Activated CD8-positive, alpha-beta memory T cell treated with anti-CD3 and anti-CD28 coated beads, Interleukin-2, amount 50 U/mL, for 24 hours (primary cell): Measurements from ENCODE around the gene HOXB6.
A peak's percentile ranks its signal among the peaks of the same experiment; 100 is the strongest.

Experiments
- DNase-seq: peaks from one replicate; pipeline ENCODE4 v3.0.0-alpha.2; 2020; ENCODE audit errors: extremely low read depth

HOXB6 gene

DNA sequence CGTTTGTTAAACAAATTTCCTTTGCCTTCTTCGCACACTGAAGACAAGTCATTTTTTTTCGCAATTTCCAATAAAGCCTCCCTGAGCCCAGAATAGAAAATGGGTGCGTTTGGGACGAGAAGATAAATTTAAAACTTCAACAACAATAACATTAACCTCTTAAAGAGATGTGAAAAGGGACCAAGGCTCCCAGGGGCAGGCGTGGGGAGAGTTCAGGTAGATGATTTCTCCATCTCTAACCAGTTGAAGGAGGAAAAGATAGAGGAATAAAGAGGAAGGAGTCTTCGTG, 25.4 kb downstream of the HOXB6 start:
- DNase-seq, result no peak

DNA sequence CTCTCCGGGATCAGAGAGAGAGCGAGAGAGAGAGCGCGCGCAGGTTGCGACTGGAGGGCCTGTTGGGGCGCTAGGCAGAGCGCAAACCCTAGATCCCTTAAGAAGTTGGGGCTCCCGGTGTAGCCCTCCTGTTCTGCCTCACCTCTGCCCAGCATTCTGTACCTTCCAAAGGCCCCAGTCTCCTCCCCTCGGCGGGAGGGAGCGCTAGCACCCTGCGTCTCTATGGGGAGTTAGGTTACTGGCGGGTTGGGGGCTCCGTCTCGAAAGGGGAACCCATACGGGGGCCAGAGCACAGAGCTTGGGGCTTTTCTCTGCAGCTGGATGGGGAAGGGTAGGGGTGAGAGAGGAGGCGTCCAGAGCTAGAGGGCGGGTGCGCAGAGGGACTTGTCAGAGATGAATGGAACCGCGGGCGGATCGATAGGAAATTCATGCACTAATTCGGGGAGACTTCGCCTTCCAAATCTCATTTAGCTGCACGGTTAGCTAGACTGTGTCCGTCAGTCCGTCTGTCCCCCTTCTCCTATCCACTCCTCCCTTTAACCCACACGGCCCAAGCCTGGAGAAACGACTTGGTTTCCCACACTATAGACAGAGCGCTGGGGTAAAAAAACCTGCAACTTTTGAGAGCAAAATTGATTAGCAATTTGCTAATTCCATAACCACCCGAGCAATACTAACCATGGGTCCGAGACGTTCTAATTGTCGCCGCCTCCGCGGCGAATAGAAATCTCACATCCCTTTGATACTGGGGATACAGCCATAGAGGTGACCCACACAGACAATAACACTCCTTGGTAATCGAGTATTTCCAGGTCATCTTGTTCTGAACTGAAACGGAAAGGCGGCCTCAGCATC, 25.9 kb downstream of the HOXB6 start:
- no peak for DNase-seq

DNA sequence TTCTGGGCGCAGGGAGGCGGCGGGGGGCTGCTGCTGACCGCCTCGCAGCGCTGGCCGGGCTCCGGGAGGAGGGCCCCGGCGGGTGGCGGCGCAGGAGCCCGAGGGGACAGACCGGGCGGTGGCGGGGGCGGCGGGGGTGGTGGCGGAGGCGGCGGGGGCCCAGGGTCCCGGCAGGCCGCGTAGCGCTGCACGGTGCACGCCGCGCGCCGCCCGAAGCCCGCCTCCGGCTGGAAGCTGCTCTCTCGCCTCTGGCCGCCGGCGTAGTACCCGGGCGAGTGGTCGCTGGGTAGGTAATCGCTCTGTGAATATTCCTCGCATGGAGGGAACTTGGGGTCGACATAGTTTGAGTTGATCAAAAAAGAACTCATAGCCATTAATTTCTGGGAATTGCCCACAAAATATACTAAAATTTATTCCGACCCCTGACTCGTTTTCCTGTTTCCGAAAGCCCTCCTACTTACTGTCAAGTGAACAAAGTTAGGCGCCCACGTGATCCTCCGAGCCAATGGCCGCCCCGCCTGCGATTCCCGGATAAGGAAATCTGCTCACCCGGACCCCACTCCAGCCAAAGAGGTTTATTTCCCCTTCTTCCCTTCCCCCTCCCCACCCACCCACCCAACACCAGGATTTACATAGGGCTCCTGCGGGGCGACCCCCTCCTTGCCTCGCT, 26.7 kb downstream of the HOXB6 start, which contains the start of gene HOXB4:
Gene HOXB4, minus strand, starts transcription at position 405 of the 670 bp plus-strand sequence. Its CDS starts 31 bp downstream, at position 374.
- DNase-seq, result peak; percentile 38

DNA sequence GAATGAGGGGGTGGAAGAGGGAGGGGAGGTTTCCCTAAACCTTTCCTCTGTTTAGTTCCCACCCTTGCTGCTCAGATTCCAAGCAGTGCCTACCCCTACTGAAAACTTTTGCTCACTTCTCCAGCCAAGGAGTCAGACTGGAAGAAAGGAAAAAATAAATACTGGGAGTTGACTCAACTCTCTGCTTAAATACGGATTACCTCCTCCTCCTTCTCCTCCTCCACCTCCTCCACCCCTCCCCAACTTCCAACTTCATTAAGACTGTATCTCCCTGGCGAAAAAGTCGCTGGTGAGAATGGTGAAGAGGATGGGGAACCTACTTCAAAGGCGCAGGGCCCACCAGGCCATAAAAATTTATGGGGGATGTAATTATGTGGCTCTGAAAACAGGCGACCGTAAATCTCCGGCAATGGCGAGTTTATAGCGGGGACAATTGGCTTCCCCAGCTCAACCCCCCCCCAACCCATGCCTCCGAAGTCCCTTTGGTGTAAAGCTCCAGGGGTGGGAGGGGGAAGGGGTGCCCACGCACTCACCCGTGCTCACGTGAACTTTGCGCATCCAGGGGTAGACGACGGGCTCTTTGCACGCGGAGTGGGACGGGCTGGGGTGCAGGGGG, 27.3 kb downstream of the HOXB6 start:
- no peak for DNase-seq

DNA sequence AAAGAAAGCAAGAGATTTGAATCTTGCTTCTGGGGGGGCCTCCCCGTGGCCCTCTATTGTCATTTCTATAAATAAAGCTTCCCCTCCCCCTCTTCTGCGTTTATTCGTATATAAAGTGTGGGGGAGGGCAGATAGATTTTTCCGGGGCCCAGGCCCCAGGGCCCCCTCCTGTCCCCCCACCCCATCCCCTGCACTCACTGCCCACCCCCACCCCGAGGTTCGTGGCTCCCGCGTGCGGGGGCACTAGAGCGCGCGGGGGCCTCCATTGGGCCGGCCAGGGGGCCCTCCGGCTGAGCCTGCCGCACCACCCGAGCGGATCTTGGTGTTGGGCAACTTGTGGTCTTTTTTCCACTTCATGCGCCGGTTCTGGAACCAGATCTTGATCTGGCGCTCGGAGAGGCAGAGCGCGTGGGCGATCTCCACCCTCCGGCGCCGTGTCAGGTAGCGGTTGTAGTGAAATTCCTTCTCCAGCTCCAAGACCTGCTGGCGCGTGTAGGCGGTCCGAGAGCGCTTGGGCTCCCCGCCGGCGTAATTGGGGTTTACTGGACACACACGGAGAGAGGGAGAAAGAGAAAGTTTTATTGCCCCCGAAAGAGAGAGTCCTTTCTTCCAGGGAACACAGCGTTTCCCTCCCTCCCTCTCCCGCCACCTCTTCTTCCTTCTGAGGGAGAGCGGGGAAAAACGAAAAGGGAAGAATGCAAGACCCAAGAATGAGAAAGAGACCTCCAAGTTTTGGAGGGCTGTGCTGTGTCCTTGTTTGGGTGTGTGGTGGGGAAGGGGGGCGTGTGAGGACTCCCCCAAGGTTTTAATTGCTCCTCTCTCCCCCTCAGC, 28.1 kb downstream of the HOXB6 start:
- DNase-seq, result no peak

DNA sequence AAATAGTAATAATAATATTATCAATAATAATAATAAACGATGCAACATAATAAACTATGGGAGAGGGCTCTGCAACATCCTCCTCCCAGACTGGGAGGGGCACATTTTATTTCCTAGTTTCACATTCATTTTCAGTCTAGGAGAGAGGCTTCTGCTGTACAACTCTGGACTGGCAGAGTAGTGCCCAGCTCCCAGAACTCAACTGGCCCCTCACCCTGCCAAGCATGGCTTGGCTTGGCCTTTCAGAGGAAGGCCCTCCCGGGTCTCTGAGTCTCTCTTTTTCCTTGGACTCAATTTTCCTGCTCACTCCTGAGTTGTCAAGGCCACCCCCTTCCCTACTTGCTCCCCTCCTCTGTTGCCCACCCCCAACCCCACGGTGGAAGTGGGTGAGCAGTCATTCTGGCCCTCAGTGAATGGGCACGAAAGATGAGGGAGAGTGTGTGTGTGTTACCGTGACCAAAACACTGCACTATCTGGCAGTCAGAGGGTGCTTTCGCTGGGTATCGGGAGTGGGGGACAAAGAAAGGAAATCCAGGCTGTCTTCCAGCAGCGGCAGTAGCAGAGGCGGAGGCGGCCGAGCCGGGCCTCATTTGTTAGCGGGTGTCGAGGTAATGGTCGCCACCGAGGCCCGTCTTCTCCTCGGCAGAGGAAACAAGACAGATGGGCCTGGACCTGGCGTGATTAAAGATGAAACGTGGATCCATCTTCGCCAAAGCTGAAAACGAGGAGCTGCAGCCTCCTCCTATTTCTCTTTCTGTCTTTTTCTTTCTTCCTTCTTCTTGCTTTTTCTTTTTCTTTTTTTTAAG, 28.9 kb downstream of the HOXB6 start:
- no peak for DNase-seq

DNA sequence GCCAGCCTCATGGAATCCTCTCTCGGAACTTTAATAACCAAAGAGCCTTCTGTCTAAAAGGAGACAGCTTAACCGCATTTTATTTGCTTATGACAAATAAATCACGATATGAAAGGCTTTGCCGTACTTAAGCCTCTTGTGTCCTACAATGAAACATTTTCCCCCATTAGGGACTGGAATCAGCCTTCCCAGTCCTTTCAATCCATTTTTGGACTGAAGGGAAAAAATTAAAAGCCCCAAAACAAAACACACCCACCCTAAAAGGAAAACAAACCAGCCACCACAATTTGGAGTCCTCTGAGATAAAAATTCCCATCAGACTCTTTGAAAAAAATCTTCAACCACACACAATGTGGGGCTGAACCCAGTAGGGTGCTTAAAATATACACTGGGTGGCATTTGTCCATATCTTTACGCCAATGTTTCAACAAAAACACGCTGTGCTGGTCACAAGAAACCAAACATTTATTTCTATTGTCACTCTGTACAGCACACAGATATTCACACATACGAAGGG, 29.7 kb downstream of the HOXB6 start:
- no peak for DNase-seq

DNA sequence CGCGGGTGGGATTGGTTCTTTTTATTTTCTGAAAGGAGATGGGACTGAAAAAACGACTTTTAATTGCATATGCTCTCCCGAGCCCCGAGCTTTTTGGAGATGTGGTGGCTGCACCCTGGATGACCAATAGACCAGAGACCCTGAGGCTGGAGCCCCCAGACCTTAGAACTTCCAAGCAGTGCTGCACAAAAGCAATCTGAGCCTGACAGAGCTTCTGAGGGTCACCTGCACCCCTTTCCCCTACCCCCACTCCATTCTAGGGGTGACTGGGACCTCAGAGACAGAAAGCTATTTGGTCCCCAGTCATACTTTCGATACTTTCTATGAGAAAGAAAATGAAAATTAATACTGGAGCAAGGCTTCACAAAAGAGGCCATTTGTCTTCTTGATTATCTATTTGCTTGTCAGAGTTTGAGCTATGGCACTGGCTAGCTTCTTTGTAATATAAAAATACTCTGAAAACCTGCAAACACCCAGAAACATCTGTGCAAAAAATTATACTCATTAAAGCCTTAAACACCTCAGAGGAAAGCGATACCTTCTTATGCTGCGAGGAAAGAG, 30.2 kb downstream of the HOXB6 start:
- DNase-seq, result no peak

DNA sequence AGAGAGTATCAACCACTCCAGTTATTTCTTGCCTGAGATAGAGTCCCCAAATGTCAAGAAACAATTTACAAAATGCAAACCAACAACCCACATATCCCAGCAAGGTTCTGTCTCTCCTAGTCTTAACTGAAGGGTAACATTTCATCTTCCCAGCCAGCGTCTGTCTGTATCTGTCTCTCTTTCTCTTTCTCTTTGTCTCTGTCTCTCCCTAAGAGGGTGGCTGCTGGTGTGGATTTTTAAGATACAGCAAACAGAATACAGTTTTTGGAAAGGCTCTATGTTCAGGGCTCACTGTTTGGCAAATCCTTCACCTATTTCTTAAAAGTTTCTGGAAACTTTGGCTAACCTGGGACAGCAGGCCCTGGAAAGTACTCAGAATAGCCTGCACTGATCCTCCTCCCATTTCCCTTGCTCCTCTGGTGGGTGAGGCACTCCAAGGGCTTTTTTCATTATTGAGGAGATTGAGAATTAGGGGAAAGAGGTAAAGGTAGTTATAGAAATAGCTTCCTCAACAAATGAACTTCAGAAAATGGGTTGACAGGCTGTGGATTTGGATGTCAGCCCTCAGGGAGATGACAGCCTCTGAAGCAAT, 32.9 kb downstream of the HOXB6 start:
- DNase-seq, result no peak

DNA sequence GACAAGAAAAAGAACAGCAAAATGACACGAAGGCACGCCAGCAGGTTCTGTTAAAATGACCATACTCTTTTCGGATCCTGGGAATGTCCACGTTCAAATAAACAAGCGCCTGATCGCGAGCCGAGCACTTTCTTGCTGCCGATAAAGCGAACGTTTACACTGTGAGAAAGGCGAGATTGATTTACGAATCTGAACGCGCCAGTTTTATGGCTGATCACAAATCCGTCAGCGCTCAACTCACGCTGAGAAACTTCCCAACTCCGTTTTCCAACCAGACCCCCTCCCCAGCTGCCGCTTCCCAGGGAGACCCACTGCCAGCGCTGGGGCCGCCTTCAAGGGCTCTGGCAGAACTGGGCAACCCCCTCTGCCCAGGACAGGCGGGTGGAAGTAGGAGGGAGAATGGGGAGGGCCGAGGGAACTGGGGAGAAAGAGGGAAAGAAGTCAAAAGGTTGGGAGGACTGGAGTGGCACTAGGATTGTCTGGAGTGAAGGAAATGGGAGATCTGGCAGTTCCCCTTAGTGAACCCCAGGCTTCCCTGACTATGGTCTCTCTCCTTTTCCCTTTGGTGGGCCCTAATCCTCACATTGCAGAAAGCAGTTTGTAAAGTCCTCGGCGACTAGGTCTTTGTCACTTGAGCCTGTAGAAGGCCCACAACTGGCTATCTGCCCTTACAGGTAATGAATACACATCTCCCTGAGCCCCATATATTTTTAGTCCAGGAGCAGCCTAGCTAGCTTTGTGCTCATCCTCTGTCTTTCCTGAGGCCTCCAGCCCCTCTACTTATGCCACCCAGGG, 33.6 kb downstream of the HOXB6 start:
- no peak for DNase-seq

DNA sequence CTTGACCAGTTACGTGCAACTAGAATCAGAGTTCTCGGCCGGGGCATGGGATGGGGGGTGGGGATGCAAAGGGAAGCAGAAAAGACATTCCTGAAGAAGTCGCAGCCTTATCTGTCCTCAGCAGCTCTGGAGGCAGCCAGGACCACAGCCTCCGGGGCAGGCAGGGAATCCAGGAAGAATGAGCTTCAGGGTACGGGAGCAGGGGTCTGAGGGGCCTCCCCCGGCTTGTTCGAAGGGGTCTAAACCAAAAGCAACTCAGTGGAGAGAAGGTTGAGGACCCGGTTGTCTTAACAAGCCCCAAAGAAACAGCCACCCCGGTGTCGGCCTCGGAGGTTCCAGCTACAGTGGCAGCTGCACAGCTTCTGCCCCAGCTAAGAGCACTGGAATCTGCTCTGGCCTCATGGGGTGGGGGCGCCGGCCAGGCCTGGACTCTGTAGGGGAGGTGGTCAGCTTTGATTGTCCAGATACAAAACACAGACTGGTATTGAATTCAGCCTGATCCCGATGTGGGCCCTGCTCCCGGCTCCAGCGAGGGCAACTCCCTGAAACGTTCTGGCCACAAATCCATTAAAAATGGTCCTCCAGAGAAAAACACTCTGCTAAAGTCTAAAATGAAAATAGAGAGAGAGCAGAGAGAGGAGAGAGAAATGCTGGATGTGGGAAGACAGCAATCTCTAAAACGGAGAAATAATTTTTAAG, 34.3 kb downstream of the HOXB6 start:
- DNase-seq, result no peak

DNA sequence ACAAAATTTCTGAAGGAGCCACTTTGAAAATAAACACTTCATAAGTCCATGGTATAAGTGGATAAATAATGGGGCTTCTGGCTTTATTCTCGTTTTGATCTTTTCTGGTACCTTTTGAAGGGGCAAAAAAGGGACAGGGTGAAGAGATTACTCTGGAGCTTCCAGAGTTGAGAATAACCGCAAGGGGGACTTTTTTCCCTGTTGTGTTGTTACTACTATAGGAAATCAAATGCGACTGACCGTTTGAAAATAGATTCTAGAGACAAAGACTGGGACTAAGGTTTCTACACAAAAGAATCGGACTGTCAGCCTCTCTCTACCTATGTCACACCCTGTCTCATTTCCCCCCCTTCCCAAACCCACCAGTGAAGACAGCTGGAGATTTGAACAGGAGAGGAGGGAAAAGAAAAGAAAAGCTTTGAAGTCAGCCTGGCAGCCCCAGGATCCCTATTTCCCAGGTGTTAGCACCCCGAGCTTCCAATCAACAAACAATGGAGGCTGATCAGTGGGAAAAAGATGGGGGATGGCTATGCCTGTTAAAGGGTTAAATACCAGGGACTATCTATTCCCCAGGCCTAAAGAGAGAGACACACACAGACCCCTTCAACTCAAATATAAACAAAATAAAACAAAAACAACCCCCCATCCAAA, 35.0 kb downstream of the HOXB6 start:
- no peak for DNase-seq

DNA sequence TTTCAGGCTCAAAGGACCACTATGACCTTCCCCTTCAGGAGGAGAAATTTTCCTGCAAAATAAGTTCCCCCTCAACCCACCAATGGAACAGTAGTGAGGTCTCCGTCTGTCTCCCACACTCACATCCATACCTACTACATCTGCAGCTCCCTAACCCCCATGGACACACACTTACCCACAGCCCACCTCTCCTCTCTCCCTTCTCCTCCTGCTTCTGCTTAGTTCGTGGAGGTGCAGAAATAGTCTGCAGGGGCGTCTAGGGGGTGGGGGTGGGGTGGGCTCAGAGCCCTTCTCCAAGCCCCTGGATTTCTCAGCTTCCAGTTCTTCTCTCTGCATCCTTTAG, 35.6 kb downstream of the HOXB6 start:
- no peak for DNase-seq

DNA sequence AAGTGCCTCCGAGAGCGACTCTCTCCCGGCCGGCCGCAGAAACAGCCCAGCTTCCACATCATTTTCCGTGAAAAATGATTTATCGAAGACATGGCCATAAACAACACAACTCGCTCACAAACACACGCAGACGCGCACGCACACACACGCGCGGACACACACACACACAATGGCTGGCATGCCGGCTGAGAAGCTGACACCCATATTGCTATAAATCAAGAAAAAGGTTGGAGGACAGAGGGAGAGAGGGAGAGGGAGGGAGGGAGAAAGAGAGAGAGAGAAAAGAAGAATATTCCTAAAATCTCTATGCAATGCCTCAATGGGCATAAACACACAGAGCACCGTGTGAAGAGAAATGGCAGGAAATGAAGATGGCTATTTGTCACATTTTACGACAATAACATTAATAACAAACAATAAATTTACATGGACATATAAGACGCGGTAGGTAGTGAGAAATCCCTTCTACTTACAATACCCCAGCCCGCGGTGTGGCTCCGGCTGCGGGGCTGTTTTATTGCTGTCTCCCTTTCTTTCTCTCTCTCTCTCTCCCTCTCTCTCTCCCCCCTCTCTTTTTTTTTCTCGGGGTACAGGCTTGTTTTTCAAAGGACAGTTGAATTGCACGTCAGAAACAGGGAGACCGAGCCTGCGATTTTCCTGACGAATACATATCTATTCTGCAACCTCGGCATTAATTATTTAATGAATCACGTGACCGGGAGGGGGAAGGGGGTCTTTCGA, 36.1 kb downstream of the HOXB6 start:
- no peak for DNase-seq

DNA sequence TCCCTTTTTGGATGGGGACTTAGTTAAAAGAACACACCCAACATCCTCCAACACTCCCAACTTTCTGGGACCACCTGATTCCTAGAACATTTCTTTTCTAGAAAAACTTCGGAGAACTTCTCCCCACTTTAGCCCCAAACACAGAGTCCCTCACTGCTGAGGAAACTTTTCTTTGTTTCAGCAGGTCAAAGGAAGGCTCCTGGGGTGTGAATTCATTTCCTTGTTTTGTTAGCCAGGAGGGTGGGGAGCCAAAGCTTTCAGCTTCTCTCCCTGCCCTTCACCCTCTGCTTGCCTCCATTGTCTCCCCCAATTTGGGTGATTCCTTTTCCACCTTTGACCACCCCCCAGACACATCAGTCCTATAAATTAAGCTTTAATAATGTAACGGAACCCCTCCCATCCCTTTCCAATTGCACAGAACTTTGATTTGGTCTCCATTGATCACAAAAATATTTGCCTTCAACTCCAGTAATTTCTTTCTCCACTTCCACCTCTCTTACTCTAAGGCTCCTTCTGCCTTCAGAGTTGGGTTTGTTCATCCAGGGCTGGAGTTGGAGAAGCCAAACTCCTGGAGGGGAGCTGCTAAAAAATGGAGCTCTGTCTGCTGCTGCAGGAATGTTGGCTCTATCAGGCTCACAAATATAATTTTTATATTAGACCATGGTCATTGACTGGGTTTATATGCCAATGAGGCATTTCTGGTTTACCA, 37.0 kb downstream of the HOXB6 start:
- no peak for DNase-seq

DNA sequence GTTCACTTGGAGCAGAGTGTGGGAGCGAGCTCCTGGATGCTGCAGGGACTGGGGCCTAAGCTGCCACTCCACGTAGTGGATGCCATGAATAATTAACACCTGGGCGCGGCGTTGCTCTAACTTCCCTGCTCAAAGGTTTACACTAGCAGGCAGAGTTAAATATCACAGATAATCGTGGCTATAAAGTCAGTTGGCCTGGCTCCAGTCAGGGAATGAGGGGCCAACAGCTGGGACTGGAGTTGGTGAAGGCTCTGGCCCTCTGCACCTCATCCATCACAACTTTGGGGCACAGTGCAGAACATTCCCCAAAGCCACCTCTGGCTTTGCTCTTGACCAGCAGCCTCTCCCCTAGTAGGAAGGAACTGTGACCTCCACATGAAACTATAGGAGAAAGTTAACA, 37.6 kb downstream of the HOXB6 start:
- no peak for DNase-seq

DNA sequence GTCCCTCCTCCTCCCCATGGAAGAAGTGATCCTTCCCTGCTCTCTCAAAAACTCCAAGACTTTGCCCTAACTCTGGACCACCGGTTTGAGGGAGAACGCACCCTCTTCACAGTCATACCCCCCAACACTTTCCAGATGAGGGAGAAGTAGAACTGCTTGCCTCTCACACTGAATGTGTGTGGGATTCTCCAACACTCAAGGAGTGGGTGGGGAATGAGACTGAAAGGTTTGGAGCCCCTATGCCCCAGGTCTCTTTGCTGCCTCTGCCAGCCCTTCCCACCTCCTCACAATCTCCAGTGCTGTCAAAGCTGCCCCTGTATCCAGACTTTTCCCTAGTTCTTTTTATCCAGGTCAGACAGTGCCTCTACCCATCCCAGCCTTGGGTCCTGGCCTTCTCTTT, 38.1 kb downstream of the HOXB6 start:
- no peak for DNase-seq
